Activated T-cell treated with anti-CD3 and anti-CD28 coated beads for 24 hours (primary cell): ENCODE measurements around the gene MAN2A2.

ENCODE experiments used
- DNase-seq: peaks from one replicate; pipeline ENCODE4 v3.0.0-alpha.2; 2020; ENCODE audit warnings: low read depth

MAN2A2 gene

DNA sequence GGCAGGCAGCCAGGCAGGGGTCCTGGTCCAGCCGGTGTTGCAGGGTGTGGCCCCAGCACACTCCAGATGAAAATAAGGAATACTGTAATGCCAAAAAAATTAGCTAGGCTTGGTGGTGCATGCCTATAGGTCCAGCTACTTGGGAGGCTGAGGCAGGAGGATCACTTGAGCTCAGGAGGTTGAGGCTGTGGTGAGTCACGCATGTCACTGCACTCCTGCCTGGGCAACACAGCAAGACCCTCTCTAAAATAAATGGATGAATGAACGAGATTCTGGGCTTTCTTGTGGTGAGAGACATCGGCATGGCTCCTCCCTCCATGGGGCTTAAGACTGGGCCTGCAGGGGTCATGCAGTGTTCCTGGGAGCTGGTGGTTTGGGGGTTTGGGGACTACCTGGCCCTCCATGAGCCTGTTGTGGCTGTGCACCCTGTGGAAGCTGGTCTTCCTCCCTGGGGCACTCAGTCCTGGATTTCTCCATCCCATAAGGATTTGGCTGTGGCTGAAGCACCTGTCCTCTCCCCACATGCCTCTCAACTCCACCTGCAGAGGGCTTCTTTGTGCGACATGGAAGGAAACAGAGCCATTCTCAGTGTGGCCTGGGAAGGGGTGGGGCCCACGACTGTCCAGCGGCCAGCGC lies 44.0 kb downstream of the MAN2A2 start:
- no peak for DNase-seq

DNA sequence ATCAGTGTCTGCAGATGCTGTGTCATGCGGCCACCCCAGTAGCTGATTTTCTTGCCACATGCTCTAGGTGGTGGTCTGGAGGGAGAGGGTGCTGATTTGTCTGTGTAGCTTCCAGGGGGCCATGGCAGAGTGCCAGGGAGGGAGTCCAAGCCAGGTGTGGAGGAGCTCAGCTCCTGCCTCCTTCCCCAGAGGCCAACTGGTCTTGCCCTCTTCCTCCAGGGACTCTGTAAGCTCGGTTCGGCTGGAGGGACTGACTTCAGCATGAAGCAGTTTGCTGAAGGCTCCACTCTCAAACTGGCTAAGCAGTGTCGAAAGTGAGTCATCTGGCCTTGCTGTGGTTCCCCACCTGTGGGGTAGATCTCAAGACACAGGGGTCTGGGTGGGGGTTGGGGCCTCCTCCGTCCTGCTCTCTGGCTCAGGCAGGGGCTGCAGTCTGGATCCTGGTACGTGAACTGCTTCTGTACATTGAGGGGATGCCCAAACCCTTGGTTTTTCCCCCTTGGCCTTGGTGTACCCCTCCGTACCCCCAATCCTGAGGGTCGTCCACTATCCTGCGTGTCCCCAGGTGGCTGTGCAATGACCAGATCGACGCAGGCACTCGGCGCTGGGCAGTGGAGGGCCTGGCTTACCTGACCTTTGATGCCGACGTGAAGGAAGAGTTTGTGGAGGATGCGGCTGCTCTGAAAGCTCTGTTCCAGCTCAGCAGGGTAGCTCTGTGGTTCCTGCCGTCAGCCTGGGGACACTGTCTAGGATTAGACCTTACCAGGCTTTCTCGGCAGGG lies 44.7 kb downstream of the MAN2A2 start:
- no peak for DNase-seq

DNA sequence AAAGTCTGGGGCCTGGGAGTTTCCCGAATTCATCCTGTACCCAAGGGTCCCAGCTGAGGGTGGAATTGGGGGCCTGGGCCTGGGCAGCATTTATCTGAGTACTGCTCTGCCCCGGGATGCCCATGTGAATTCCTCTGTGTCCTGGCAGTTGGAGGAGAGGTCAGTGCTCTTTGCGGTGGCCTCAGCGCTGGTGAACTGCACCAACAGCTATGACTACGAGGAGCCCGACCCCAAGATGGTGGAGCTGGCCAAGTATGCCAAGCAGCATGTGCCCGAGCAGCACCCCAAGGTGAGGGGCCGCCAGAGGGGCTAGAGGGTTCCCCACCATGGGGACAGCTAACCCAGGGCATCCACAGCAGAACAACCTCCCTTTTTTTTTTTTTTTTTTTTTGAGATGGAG lies 45.4 kb downstream of the MAN2A2 start:
- DNase-seq = no peak

DNA sequence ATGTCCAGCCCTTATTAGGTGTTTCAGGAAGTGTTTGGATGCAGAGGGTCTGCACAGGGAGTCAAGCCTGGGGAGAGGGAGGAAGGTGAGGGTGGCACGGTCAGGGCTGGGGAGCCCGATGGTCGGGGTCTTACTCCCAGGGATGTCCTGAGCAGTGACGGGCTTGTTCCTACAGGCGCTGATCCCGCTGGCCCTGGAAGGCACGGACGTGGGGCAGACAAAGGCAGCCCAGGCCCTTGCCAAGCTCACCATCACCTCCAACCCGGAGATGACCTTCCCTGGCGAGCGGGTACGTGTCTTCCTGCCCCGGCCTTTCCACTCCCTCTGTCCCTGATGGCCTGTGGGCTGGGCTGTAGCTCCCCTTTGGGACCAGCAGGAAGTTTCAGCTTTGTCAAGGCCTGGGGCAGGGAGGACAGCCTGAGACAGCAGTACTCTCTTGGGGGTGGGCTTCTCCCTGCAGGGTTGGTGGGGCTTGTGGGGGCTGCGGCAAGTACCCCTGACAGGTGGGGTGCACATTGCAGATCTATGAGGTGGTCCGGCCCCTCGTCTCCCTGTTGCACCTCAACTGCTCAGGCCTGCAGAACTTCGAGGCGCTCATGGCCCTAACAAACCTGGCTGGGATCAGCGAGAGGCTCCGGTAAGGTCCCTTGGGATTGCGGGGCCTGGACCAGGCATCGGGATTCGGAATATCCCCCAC lies 47.0 kb downstream of the MAN2A2 start:
- no peak for DNase-seq

DNA sequence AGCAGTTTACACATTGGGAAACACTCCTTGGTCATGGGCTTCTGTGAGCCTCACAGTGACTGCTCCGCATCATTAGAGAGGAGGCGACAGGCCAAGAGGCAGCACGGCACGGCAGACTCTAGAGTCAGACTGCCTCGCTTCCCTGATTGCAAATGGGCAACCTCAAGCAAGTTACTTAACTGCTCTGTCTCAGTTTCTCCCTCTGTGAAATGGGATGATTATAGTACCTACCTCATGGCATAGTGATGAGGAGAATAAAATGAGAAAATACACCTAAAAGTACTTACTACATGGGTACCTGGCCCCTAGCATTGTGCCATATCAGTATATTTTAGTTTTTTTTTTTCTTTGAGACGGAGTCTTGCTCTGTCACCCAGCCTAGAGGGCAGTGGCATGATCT lies 47.6 kb downstream of the MAN2A2 start:
- DNase-seq = no peak

DNA sequence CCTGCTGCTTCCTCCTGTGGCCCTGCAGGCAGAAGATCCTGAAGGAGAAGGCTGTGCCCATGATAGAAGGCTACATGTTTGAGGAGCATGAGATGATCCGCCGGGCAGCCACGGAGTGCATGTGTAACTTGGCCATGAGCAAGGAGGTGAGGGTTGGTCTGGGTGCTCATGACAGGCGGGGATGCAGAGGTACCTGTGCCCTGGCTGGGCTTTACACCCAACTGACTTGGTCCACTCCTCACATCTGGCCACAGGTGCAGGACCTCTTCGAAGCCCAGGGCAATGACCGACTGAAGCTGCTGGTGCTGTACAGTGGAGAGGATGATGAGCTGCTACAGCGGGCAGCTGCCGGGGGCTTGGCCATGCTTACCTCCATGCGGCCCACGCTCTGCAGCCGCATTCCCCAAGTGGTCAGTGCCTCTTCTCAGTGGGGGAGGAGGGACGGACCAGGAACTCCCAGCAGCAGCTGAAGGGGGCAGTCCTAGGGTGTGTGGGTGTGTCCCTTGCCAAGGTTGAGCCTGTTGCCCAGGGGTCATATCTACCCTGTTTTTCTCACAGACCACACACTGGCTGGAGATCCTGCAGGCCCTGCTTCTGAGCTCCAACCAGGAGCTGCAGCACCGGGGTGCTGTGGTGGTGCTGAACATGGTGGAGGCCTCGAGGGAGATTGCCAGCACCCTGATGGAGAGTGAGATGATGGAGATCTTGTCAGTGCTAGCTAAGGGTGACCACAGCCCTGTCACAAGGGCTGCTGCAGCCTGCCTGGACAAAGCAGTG lies 50.0 kb downstream of the MAN2A2 start:
- no peak for DNase-seq

DNA sequence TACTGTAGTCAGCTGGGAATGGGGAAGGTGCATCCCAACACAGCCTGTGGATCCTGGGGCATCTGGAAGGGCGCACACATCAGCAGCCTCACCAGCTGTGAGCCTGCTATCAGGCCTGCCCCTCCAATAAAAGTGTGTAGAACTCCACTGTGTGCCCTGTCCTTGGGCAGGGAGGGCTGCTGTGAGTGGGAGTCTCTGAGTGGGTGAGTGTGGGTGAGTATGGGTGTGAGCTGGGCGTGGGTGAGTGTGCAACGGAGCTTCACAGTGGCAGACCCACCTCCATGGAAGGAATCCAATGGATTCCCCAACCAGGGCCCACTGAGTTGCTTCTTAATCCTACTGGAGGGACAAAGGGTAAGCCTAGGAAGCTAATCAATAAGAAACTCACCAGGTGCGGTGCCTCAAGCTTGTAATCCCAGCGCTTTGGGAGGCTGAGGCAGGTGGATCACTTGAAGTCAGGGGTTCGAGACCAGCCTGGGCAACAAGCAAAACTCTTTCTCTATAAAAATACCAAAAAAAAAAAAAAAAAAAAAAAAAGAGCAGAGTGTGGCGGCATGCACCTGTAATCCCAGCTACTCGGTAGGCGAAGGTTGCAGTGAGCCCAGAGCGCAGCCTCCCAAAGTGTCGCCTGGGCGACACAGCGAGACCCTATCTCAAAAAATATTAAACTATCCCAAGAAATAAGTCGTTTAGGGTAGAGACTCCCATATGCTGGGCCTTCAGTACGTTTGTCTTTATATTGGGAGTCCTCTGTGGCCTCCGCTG lies 51.0 kb downstream of the MAN2A2 start:
- no peak for DNase-seq

DNA sequence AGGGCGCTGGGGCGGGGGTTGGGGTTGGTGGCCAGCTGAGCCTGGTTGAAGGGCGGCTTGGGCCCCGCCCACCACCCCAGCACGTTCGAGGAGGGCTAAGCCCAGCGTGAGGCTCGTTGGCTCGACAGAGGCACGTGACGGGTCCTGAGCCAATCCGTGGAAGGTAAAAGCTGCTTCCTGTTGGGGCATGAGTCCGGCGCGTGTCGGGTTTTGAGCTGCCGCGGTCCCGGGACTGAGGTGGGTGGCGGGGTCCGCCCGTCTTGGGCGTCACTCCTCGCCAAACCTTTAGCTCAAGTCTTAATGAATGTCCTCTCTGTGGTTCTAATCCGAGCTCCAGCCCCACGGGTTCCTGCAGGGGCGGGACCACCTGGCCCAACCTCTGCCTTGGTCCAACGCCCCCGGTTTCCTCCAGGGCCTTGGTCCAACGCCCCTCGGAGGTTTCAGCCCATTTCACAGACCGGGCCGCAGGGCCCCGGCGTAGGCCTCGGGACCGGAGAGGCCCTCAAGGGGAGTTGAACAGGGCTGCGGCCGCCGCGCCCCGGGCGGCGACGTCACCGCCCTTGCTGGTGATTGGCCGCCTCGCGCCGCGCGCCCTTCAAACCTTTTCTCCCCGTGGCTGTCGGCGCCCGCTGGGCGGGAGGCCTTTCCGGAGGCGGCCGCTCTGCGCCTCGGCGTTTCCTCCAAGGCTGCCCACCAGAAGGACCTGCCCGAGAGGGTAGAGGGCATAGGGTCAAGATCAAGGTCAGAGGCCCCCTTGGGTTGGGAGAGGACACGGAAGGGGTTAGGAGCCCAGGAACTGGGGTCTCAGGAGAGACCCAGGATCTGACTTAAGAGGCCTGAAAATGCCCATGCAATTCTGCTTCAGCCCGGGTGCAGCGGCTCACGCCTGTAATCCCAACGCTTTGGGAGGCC lies 51.9 kb downstream of the MAN2A2 start, which contains the start of gene RCCD1:
Gene RCCD1, plus strand, starts transcription at position 173 of the 912 bp plus-strand sequence. CDS start 1,851 bp downstream, outside the sequence.
- DNase-seq = peak; percentile 86

DNA sequence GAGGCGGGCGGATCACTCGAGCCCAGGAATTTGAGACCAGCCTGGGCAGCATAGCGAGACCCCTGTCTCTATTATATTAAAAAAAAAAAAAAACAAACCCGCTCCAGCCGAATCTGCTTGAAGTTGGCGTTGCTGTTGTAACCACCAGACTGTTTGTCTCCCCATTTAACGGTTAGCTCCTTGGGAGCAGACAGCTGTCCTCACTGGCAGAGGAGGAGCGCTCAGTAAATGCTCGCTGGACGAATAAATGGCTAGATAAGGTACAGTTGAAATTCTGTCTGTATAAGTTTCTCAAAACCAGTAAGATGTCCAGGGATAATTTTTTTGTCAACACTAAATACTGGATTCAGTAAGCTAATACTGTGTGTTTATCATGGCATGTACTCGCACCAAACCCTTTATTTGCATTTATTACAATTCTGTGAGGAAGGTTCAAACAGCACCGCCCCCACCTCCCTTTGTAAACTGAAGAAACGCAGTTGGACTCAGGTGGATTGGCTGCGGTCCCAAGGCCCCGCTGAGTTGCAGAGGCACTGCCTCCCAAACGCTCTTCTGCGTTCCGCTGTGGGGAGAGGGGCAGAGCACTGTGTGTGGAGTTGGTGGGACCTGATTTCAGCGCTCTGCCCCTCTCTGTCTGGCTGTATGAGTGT lies 52.6 kb downstream of the MAN2A2 start:
- DNase-seq = no peak

DNA sequence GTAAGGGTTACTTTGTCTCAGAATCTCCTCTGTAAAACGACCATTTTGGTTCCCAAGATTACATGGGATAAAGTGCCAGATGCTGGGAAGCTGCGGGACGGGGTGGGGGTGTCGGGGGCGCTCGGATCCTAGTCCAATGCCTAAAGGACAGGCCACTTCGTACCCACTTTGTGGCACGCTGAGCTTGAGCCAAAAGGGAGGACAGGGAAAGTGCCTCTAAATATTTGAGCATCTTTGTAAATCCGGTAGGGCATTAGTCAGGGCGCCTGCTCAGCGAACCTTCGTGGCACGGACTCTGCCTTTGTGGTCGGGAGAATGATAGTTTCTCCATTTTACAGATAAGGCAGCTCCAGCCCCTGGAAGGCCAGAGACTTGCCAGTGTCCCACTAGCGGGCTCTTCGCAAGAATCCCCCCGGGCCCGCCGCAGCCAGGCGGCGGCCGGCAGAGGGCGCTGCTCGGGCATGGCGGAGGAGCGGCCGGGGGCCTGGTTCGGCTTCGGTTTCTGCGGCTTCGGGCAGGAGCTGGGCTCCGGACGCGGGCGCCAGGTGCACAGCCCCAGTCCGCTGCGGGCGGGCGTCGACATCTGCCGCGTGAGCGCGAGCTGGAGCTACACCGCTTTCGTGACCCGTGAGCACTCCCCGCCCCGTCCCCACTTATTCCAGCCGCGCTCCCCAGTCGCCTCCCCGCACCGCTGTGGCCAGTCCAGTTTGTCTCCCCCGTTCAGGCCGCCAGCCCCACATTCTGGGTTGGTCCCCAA lies 53.4 kb downstream of the MAN2A2 start:
- DNase-seq = peak; percentile 34

DNA sequence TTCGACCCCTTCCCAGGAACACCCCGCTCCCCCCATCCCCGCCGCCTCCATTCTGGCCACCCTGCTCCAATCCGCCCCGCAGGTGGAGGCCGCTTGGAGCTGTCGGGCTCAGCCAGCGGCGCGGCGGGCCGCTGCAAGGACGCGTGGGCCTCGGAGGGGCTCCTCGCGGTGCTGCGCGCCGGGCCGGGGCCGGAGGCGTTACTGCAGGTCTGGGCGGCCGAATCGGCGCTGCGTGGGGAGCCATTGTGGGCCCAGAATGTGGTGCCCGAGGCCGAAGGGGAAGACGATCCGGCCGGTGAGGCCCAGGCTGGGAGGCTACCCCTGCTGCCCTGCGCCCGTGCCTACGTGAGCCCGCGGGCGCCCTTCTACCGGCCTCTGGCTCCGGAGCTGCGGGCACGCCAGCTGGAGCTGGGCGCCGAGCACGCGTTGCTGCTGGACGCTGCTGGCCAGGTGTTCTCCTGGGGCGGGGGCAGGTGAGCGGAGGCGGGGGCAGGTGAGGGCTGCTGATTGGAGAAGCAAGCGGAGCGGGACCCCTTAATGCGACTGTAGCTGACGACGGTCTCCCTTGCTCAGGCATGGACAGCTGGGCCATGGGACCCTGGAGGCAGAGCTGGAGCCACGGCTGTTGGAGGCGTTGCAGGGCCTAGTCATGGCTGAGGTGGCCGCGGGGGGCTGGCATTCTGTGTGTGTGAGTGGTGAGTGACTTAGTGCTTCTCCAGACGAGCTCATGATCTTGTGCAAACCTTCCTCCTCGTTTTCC lies 54.1 kb downstream of the MAN2A2 start:
- DNase-seq = no peak

DNA sequence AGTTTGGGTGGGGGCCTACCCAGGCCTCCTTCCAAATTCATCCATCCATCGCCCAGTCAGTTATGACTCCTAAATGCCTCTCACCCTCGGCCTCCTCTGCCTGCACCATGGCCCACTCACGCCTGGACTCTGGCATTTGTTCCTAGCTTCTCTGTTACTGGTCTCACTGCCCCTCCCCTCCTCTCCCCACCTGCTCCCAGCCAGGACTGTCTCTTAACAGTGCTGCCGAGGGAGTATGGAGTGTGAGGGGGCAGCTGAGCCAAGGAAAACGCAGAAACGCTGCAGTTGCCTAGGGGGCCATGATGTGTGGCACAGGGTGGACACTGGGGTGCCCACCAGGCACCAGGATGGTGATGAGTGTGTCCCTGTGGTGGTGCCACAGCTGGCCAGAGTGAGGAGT lies 54.7 kb downstream of the MAN2A2 start:
- DNase-seq = no peak

DNA sequence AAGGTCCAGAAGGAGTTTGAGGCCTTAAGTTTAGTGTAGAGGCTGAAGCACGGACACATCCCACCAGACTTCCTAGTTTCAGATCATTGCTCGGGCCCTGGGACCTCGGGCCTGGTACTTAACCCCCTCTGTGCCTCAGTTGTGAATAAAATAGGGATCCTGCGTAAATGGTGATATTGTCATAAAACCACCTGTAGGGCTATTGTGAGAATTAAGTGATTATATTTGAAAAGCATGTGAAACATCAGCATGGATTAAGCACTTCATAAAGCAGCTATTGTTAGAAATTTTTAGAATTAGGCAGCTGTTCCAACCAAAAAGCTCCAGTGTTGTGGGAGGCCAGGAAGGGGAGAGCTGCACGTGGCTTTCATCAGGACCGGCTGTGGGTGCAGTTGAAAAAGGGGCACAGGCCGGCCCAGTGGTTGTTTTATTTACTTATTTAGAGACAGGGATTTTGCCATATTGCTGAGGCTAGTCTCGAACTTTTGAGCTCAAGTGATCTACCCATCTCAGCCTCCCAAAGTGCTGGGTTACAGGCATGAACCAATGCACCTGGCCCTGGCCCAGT lies 56.0 kb downstream of the MAN2A2 start:
- DNase-seq = no peak

DNA sequence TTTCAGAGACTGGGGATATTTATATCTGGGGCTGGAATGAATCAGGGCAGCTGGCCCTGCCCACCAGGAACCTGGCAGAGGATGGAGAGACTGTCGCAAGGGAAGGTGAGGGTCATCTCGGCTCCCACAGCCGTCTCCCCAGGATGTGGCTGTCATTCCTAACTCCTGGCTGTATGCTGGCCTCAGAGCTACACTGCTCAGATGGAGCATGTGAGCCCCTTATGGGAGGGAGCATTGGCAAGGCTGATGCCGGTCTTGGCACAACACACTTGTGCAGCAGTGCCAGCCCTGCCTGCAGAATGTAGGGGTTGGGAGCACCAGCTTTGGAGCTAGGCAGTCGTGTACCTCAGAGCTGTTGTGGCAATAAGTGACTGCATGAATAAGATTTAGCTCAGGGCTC lies 56.8 kb downstream of the MAN2A2 start:
- DNase-seq = no peak

DNA sequence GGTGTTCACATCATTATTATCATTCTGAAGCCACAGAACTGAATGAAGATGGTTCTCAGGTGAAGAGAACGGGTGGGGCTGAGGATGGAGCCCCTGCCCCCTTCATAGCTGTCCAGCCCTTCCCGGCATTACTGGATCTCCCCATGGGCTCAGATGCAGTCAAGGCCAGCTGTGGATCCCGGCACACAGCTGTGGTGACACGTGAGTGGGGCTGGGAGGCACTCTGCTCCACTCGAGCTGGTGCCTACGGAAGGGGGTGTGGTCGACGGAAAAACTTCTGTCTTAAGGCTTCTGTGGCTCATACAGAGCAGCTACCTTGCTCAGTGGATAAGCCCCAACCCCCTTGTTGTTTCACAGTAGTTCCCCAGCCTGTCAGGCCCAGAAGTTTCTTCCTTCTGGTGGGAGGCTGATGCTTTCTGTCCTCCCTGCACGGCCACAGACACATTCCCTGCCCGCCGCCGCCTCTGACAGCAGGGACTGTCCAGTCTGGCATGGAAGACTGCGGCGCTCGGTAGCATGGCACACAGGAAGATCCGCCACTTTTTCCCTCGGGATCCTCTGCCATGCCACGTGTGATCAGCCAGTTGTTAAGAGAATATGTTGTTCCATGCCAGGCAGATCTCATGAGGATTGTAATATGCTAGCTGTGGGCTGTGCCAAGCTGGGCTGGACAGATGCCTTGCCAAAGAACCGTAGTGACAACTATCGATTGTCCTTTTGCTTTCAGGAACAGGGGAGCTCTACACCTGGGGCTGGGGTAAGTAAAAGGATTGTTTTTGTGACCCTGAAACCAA lies 57.4 kb downstream of the MAN2A2 start:
- no peak for DNase-seq

DNA sequence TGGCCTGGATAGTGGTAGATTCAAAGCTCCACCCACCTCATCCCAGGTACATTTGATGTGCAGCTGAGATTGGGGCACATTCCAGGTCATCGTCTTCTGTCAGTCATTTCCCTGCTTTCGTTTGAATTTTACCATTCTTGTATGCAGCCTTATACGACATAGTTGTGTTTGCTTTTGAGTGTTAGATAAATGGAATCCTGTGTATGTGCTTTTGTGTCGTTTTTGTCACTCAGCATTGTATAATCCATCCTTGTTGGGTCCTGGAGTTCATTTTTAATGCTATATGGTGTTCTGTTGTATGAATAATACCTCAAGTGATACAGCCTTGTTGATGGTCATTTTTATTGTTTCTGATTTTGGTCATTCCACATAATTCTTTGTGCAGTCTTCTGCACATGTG lies 58.9 kb downstream of the MAN2A2 start:
- no peak for DNase-seq

DNA sequence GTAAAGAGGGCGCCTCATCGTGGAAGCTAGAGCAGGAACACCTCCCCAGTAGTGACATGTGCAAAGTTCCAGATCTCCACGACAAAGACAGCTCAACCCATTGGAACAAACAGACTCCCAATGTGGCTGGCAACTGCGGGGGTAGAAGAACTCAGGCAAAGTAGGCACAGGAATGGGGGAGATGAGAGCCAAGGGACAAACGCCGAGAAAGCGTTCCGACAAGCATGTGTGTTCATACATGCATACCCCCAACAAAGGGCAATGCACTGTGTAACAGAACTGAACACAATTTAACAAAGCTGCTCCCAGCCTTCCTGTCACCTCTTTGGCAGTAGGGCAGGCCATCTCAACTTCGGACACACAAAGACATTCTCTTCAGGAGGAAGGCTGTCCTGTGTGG lies 63.2 kb downstream of the MAN2A2 start:
- no peak for DNase-seq
